Cardiac muscle cell (in vitro differentiated cells and primary cell): Measurements from ENCODE around the gene TP63. TPM values are rescaled to one million over a fixed set of nuclear protein-coding genes. Genes with fewer than 3 reads are reported as not detected.

Experiments used
- DNase-seq, 2 donors: peaks; one replicate each; pipeline versions ENCODE4 v3.0.0 to v3.0.0-alpha.2; 2010 to 2017; ENCODE audit warnings: low read depth in 1 of 2, low spot score in 1 of 2
- H3K27ac ChIP-seq: fragments of 200-600 bp; sonication (generic); 2 replicates; pipeline ENCODE4 v1.5.1; 2016
- H3K27me3 ChIP-seq: fragments of 200-600 bp; sonication (generic); 2 replicates; pipeline ENCODE4 v1.6.0; 2016; ENCODE audit warnings: control low read depth
- H3K36me3 ChIP-seq: fragments of 200-600 bp; sonication (generic); 2 replicates; pipeline ENCODE4 v1.5.1; 2016; ENCODE audit warnings: control low read depth
- H3K4me1 ChIP-seq: fragments of 200-600 bp; sonication (generic); 2 replicates; pipeline ENCODE4 v1.8.1; 2017; ENCODE audit warnings: low read depth, mild to moderate bottlenecking, mixed run types
- H3K4me3 ChIP-seq: fragments of 200-600 bp; sonication (generic); 2 replicates; pipeline ENCODE4 v1.5.1; 2016; ENCODE audit warnings: mild to moderate bottlenecking
- H3K9me3 ChIP-seq: fragments of 200-600 bp; sonication (generic); 2 replicates; pipeline ENCODE4 v1.5.1; 2017; ENCODE audit warnings: low read depth, mild to moderate bottlenecking, control low read depth
- polyA plus RNA-seq: library from polyadenylated mRNA; unstranded; fragments of >200 nt; fragmentation: Nextera tagmentation; extraction: Ambion mirVana; gene quantifications from 2 replicates; pipeline ENCODE4 v1.2.1, GENCODE V29; 2016
- total RNA-seq: library from RNA; depleted of rRNA; stranded (reverse); fragments of >200 nt; gene quantifications from 2 replicates; pipeline ENCODE4 v1.2.3, GENCODE V29; 2016
- TF ChIP-seq, protein P1 (sequence below): IDR thresholded peaks from 2 replicates; pipeline ENCODE4 v1.5.1; 2012; ENCODE audit warnings: low read depth, mild to moderate bottlenecking, low read length

Gene TP63
- total and polyA plus RNA-seq, 2 experiments from 2014 or later = not detected

GRCh38 chr3:189860296-189860695 lies 229.1 kb downstream of the TP63 start:
- no peak for DNase-seq
- TF ChIP-seq, protein P1, sequence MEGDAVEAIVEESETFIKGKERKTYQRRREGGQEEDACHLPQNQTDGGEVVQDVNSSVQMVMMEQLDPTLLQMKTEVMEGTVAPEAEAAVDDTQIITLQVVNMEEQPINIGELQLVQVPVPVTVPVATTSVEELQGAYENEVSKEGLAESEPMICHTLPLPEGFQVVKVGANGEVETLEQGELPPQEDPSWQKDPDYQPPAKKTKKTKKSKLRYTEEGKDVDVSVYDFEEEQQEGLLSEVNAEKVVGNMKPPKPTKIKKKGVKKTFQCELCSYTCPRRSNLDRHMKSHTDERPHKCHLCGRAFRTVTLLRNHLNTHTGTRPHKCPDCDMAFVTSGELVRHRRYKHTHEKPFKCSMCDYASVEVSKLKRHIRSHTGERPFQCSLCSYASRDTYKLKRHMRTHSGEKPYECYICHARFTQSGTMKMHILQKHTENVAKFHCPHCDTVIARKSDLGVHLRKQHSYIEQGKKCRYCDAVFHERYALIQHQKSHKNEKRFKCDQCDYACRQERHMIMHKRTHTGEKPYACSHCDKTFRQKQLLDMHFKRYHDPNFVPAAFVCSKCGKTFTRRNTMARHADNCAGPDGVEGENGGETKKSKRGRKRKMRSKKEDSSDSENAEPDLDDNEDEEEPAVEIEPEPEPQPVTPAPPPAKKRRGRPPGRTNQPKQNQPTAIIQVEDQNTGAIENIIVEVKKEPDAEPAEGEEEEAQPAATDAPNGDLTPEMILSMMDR = no peak

GRCh38 chr3:189862385-189862998 lies 231.3 kb downstream of the TP63 start:
- Histone ChIP-seq H3K27ac (no peak overlapping the region), H3K4me3 (no peak overlapping the region), H3K4me1 (no peaks in the 10 kb centered on the region), H3K9me3 (no peaks in the 10 kb centered on the region), H3K36me3 (no peaks in the 10 kb centered on the region), H3K27me3 (no peaks in the 10 kb centered on the region)
- peak in 1 of 2 donors; percentile 86 for DNase-seq
- TF ChIP-seq, protein P1 = no peak

More at GRCh38 chr3:189860296-189860695, 229.1 kb downstream of the TP63 start:
- Histone ChIP-seq H3K4me3 (no peak overlapping the region), H3K27me3 (no peaks in the 10 kb centered on the region), H3K36me3 (no peaks in the 10 kb centered on the region), H3K27ac (no peak overlapping the region), H3K4me1 (no peaks in the 10 kb centered on the region), H3K9me3 (no peaks in the 10 kb centered on the region)

- Histone ChIP-seq H3K36me3 (no peaks in the 10 kb centered on the region), H3K27ac (no peak overlapping the region), H3K4me1 (no peaks in the 10 kb centered on the region), H3K9me3 (no peaks in the 10 kb centered on the region), H3K4me3 (no peak overlapping the region), H3K27me3 (no peaks in the 10 kb centered on the region)
- DNase-seq = peak in 1 of 2 donors; percentile 57
- TF ChIP-seq, protein P1 = no peak
These were observed 231.8 kb downstream of the TP63 start for GRCh38 chr3:189863031-189863430.

DNA sequence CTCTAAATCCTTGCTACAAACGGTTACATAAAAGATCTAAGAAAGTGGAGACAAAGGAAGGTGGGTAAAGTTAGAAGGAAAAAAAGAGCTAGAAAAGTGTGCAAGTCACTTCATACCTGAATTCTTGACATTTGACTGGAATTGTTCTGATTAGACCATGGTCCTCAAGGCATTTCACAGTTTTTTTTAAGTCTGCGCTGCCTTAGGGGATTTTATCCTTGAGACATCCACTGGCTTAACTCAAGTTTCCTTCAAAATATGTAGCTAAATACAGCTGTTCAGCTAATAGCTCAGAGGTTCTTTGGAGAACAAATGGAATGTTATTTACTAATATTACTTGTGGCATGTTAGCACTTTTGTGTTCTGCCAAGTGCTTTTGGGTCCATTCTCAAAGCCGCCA lies 236.9 kb downstream of the TP63 start:
- H3K9me3 ChIP-seq = no peaks in the 10 kb centered on the region
- TF ChIP-seq, protein P1 = no peak
- DNase-seq = no peak
- no peaks in the 10 kb centered on the region for H3K4me1 ChIP-seq
- no peaks in the 10 kb centered on the region for H3K27me3 ChIP-seq
- H3K27ac ChIP-seq = no peak overlapping the region
- no peak overlapping the region for H3K4me3 ChIP-seq
- H3K36me3 ChIP-seq = no peaks in the 10 kb centered on the region

- H3K4me1 ChIP-seq = no peaks in the 10 kb centered on the region
- H3K27me3 ChIP-seq = no peaks in the 10 kb centered on the region
- no peaks in the 10 kb centered on the region for H3K9me3 ChIP-seq
- no peak for DNase-seq
- H3K4me3 ChIP-seq = no peak overlapping the region
- no peak overlapping the region for H3K27ac ChIP-seq
- TF ChIP-seq, protein P1 = no peak
- no peaks in the 10 kb centered on the region for H3K36me3 ChIP-seq
These were observed 238.0 kb downstream of the TP63 start for GRCh38 chr3:189869165-189869564.
